GM19463 (cell line): ENCODE results near the gene CHAC1.

Source experiments
- ATAC-seq: cut with Tn5 transposase; IDR thresholded peaks from one replicate; pipeline ENCODE4 v1.9.1; 2021; ENCODE audit warnings: mild to moderate bottlenecking, moderate library complexity; ENCODE audit not compliant: unreplicated experiment

Gene CHAC1

GRCh38 chr15:40952901-40953712 is at the start of gene CHAC1:
Gene CHAC1 (plus strand): TSS chr15:40953471. CDS start chr15:40953584, 113 bp downstream.
- peak; percentile 97 for ATAC-seq

GRCh38 chr15:40904552-40905201 is 48.6 kb upstream of the CHAC1 start:
- ATAC-seq = no peak

- peak; percentile 66 for ATAC-seq
These were observed 46.9 kb upstream of the CHAC1 start for GRCh38 chr15:40906091-40906990.

GRCh38 chr15:40906991-40907802 is 46.1 kb upstream of the CHAC1 start:
- ATAC-seq = peak; percentile 12

- no peak for ATAC-seq
These were observed 45.2 kb upstream of the CHAC1 start for GRCh38 chr15:40908095-40908494.

GRCh38 chr15:40909662-40910630 is 43.3 kb upstream of the CHAC1 start:
- no peak for ATAC-seq

GRCh38 chr15:40911141-40911540 is 42.1 kb upstream of the CHAC1 start:
- no peak for ATAC-seq

- no peak for ATAC-seq
These were observed 41.6 kb upstream of the CHAC1 start for GRCh38 chr15:40911693-40912092.

- no peak for ATAC-seq
These were observed 40.8 kb upstream of the CHAC1 start for GRCh38 chr15:40912478-40912877.

GRCh38 chr15:40914013-40914412 is 39.3 kb upstream of the CHAC1 start:
- no peak for ATAC-seq

- ATAC-seq = no peak
These were observed 38.8 kb upstream of the CHAC1 start for GRCh38 chr15:40914486-40914885.

GRCh38 chr15:40915116-40915661 is 38.1 kb upstream of the CHAC1 start:
- ATAC-seq = no peak

GRCh38 chr15:40915679-40916078 is 37.6 kb upstream of the CHAC1 start:
- ATAC-seq = no peak

GRCh38 chr15:40917585-40917984 is 35.7 kb upstream of the CHAC1 start:
- ATAC-seq = no peak

- ATAC-seq = no peak
These were observed 35.0 kb upstream of the CHAC1 start for GRCh38 chr15:40918146-40918798.

GRCh38 chr15:40918799-40919392 is 34.4 kb upstream of the CHAC1 start:
- no peak for ATAC-seq

- ATAC-seq = no peak
These were observed 31.2 kb upstream of the CHAC1 start for GRCh38 chr15:40921949-40922607.

GRCh38 chr15:40922608-40923005 is 30.7 kb upstream of the CHAC1 start:
- no peak for ATAC-seq
